Stimulated activated naive CD8-positive, alpha-beta T cell treated with anti-CD3 and anti-CD28 coated beads, Interleukin-15, amount 100 ng/mL, for 72 hours (primary cell): ENCODE measurements around the gene DPYSL4.

ENCODE experiments used
- ATAC-seq: fragments of 150-1000 bp; cut with Tn5 transposase; 2 replicates; pipeline ENCODE4 v1.10.0; 2021; ENCODE audit warnings: mild to moderate bottlenecking, moderate library complexity
- DNase-seq, 2 donors: peaks; one replicate each; pipeline ENCODE4 v3.0.0; 2021 to 2022
- H3K27ac Mint-ChIP-seq, 2 donors: one replicate each; pipeline ENCODE4 v1.8.0; 2022; ENCODE audit warnings: mild to moderate bottlenecking in 2 of 2, mixed read lengths in 2 of 2, moderate library complexity in 2 of 2
- H3K27me3 Mint-ChIP-seq: one replicate; pipeline ENCODE4 v1.8.0; 2022; ENCODE audit warnings: mixed read lengths
- H3K4me1 Mint-ChIP-seq: one replicate; pipeline ENCODE4 v1.8.0; 2022; ENCODE audit warnings: mild to moderate bottlenecking, mixed read lengths
- H3K4me3 Mint-ChIP-seq, 2 donors: one replicate each; pipeline ENCODE4 v1.8.0; 2022; ENCODE audit warnings: mild to moderate bottlenecking in 2 of 2, mixed read lengths in 2 of 2, moderate library complexity in 1 of 2
- H3K9me3 Mint-ChIP-seq, 2 donors: one replicate each; pipeline ENCODE4 v1.8.0; 2022; ENCODE audit warnings: mixed read lengths in 2 of 2

DPYSL4 gene

DNA sequence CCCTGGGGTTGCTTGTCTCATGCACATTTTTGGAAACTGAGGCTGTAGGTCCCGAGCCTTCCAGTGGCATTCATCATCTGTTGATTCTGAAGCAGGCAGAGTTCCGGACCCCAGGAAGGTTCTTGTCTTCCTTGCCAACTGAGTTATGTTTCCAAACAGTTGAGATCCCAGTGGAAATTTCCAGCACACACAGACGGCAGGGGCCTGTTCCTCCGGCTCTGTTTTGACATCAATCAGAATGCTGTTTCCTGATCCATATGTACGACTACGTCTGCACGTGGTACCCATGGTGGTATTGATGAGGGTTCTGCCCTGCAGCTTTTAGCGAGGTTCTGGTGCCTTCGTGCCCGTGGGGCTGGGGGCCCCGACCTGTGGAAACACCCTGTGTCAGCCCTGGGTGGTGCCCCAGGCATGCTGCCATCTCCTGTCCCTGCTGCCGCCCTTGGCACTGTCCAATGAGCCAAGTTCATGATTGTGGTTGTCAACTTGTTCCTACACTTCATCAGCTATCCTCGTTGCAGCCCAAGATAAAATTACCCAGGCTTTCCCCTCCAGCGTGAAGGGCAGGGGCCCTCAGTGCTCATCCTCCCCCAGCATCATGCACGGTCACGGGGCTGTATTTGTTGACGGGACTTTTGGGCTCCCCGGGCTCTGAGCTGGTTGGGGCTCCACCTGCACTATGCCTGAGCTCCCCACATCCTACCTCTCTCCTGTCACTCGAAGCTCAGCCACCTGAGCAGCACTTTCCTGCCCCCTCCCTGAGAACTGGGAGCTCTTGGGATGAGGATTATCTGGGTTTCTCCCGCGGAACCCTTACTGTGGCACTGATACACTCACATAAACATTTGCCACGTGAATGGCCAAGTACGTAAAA, 7.8 kb upstream of the DPYSL4 start:
- ATAC-seq (no peak), DNase-seq (no peak)
- Mint-ChIP-seq H3K9me3 (no peaks in the 10 kb centered on the region), H3K4me1 (peaks cover 16% of the 10 kb centered on the region), H3K27ac (no peak overlapping the region), H3K27me3 (peaks cover 79% of the 10 kb centered on the region), H3K4me3 (no peak overlapping the region)

DNA sequence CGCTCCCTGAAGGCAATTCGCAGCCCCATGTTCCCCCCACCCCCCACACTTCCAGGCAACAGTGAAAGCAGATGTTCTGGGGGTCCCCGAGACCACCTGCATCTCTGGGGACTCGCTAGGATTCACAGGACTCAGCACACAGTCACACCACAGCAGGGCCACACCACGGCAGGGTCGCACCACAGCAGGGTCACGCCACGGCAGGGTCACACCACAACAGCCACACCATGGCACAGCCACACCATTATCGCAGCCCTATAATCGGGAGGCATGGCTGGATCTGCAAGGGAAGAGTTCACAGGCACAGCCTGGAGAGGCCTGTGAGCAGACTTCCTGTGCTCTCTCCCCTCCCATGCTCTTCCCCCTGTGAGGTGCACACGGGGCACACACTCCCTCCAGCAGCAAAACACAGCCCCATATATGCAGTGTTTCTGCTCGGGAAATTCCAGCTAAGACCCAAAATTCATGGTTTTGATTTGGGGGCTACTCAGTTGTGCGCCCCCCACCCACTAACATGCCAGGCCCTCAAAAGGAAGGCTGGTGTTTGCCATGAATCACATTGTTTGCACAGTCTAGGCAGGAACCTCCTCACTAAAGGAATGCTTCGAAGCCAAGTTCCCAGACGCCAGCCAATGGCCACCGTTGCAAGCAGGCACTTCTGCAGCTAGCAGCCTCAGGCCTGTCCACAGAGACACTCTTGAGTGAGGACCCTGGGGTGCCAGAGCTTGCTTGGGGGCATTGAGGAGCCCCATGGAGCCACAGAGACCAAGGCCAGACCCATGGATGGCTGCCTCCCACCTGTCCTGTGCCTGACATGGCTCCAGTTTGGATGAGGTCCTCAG, 7.0 kb upstream of the DPYSL4 start:
- H3K4me3 Mint-ChIP-seq: no peak overlapping the region
- H3K27ac Mint-ChIP-seq: no peak overlapping the region
- DNase-seq: no peak
- H3K9me3 Mint-ChIP-seq: no peaks in the 10 kb centered on the region
- H3K4me1 Mint-ChIP-seq: peaks cover 15% of the 10 kb centered on the region
- ATAC-seq: no peak
- peaks cover 79% of the 10 kb centered on the region for H3K27me3 Mint-ChIP-seq

DNA sequence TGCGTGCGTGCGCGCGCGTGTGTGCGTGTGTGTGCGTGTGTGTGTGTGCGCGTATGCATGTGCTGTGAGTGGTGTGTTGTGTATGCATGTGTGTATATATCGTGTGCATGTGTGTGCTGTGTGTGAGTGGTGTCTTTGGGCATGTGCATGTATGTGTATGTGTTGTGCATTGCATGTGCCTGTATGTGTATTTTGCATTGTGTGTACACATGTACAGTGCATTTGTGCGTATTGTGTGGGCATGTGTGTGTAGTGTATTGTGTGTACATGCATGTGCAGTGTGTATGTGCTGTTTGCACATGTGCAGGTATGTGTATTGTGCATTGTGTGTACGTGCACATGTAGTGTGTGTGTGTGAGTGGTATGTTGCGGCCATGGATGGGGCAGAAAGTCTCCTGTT, 6.0 kb upstream of the DPYSL4 start:
- ATAC-seq (no peak), DNase-seq (no peak)
- Mint-ChIP-seq H3K4me1 (peaks cover 20% of the 10 kb centered on the region), H3K4me3 (no peak overlapping the region), H3K27me3 (peaks cover 79% of the 10 kb centered on the region), H3K9me3 (no peaks in the 10 kb centered on the region), H3K27ac (no peak overlapping the region)

DNA sequence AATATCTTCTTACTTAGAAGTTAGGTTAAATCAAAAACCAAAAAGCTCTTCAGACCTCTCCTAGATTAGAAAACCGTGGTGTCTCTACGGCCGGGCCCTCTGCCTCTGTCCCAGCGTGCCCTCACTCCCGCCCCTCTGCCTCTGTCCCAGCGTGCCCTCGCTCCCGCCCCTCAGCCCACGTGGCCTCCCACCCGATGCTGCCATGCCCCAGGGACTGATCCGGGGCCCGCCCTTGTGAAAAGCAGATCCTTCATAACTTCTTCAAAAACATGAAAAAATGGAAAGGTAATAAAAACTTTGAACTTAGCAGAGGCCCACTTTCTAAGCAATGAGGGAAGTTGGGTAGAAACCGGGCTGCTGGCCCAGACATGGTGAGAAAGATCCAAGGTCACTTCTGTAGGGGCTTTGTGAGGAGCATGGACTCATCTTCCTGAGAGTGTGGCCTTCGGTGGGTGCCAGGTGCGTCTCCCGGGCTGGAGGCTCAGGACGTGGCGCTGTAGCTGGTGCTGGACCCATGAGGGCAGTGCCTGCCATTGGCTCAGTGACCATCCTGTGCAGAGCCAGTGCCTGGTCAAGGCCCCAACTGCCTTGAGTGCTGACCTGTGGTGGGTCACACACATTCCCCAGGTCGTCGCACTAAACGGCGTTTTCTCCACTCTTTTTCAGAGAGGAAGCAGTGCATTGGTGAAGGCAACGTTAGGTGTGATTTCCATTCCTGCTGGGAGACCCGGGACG, 4.9 kb upstream of the DPYSL4 start:
- DNase-seq: no peak
- ATAC-seq: no peak
- no peak overlapping the region for H3K4me3 Mint-ChIP-seq
- peaks cover 76% of the 10 kb centered on the region for H3K27me3 Mint-ChIP-seq
- H3K9me3 Mint-ChIP-seq: no peaks in the 10 kb centered on the region
- no peak overlapping the region for H3K27ac Mint-ChIP-seq
- peaks cover 15% of the 10 kb centered on the region for H3K4me1 Mint-ChIP-seq

DNA sequence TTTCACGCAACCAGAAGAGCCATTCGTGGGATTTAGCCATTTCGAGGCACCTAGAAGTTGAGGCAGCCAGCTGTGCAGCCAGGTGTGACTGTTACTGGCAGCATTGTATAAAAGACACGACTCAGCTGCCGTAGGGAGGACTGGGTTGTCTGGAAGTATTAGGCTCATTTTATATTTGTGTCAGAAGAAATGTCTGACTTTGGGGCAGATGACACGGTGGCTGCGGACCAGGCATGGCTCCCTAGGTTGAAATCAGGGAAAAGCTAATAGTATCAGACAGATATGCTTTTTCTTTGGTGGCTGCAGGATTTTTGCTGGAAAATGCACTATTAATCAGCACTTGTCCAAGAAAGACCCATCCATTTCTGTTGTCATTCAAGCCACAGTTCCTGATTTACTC, 4.2 kb upstream of the DPYSL4 start:
- ATAC-seq (no peak), DNase-seq (no peak)
- Mint-ChIP-seq H3K27ac (no peak overlapping the region), H3K27me3 (peaks cover 70% of the 10 kb centered on the region), H3K9me3 (no peaks in the 10 kb centered on the region), H3K4me3 (no peak overlapping the region), H3K4me1 (peaks cover 15% of the 10 kb centered on the region)

DNA sequence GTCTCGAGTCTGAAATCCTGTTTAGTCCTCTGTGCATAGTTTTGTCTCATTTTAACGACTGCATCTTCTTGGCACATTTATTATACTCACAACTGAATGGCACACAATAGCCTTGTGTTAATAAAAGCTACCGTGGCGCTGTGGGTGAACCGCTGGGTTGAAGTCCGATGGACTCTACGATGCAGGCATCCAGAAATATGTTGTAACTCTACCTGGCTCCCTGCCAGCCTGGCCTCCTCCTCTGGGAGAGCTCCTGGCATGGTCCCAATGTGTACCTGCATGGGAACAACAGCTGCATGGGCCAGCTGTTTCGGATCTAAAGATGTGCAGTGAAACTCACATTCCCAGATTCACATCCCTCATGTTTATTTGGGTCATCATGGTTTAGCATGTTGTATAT, 3.7 kb upstream of the DPYSL4 start:
- H3K4me3 Mint-ChIP-seq: no peak overlapping the region
- peaks cover 70% of the 10 kb centered on the region for H3K27me3 Mint-ChIP-seq
- DNase-seq (no peak), ATAC-seq (no peak)
- H3K9me3 Mint-ChIP-seq: no peaks in the 10 kb centered on the region
- no peak overlapping the region for H3K27ac Mint-ChIP-seq
- H3K4me1 Mint-ChIP-seq: peaks cover 19% of the 10 kb centered on the region

DNA sequence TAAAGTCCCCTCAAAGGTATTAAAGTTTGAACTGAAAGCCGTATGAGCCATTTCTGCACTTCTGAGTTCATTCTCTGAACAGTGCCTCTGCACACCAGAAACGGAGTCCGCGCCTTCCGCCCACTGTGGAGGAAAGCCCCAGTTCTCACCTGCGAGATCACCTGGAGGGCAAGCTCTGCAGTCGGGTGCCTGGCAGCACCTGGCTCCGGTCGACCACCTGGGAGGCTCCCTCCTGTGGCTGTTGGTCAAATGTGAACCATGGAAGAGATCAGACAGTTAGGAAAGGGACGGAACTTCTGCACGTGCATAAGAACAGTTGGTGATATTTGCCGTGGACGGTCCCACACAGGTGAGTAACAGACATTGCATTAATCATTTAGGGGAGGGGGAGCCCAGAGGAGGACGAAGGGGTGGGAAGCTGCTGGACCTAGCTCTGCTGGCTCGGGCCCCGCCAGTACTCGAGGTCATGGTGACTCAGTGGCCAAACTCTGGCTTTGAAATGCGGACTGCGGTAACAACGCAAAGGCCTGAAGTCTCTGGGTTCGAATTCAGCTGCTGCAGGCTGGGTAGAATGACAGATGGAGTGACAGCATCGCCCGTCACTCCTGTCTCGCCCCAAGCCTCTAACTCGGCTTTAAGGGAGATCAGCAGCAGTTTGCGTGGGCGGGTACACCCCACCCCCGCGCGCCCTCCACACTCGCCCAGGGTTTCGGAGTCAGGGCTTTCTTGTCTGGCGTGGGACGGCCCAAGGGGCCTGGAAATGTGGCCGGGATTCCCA, 1.7 kb upstream of the DPYSL4 start:
- H3K4me1 Mint-ChIP-seq: peaks cover 26% of the 10 kb centered on the region
- no peak for DNase-seq
- peaks cover 74% of the 10 kb centered on the region for H3K27me3 Mint-ChIP-seq
- ATAC-seq: no peak
- peak overlapping the region in 1 of 2 donors; percentile 18 for H3K4me3 Mint-ChIP-seq
- H3K9me3 Mint-ChIP-seq: no peaks in the 10 kb centered on the region
- peak overlapping the region in 1 of 2 donors; percentile 30 for H3K27ac Mint-ChIP-seq

DNA sequence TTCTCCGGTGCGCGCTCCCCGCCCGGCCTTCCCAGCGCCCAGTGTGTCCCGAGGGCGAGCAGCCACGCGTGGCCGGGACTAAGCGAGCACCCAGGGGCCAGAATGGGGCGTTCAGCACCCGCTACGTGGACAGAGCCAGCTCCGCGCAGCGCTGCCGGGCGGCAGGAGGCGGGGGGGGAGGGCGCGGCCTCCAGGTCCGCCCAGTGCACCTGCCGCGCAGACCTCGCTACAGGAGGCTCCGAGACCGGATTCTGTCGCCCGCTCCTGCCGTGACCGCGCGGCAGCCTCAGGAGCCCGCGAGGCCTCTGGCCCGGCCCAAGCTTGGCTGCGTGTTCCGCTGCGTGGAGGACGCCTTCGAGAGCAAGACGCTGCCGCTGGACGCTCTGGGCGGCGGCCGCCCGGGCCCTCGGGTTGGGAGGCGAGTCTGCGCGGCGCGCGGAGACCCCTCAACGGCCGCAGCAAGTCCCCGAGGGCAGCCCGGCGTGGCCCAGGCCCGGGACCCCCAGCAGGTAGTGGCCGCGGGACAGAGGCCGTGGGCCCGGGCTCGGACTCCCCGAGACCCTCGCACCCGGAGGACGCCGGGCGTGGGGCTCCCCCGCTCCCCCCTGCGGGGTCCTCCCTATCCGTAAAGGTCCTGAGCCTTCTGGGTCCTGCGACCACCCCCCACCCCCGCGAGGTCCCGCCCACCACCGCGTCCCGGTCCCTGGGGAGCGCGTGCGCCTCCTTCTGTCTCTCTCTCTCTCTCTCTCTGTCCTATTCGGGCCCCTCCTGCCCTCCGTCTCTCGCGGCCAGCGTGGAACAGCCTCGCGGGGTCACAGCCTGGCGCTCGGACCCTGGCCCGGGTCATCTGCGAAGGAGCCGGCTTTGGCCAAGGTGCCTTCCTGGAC, 904 bp upstream of the DPYSL4 start:
- ATAC-seq (peak; percentile 71), DNase-seq (peak; percentile 47 to 48)
- Mint-ChIP-seq H3K4me3 (peak overlapping the region; percentile 56 to 74), H3K27me3 (peaks cover 80% of the 10 kb centered on the region), H3K4me1 (peaks cover 29% of the 10 kb centered on the region), H3K9me3 (no peaks in the 10 kb centered on the region), H3K27ac (peak overlapping the region in 1 of 2 donors; percentile 22)

DNA sequence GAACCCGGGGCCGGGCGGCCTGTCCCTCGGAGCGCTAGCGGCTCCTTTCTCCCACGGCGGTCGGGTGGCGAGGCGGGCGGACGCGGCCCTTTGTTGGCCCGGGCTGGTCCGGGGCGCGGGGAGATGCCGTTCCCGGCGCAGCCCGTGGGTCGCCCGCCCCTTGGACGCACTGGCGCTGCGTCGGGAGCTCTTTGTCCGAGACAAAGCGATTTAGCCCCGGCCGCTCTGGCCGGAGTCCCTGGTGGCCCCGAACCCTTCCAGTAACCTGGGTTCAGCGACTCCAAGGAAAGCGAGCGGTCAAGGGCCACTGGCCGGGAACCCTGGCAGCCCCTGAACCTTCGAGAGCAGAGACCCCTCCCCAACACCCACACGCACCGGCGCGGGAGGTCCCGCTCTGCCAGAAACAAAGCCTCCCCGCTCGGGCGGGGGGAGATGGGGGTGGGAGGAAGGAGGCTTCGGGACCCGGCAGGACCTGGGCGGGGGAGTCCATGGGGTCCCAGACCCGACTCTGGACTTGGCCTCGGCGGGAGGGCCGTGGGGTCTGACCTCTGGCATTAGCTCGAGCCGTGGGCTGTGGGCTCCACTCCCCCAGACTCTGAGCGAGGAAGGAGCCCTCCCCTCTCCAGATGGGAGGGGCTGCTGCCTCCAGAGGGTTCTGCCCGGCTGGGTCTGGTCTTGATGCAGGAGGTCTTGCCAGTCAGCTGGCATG, 836 bp downstream of the DPYSL4 start:
- peak overlapping the region; percentile 22 to 73 for H3K4me3 Mint-ChIP-seq
- no peak overlapping the region for H3K27ac Mint-ChIP-seq
- ATAC-seq (peak; percentile 25), DNase-seq (no peak)
- H3K4me1 Mint-ChIP-seq: peaks cover 29% of the 10 kb centered on the region
- peaks cover 71% of the 10 kb centered on the region for H3K27me3 Mint-ChIP-seq
- no peaks in the 10 kb centered on the region for H3K9me3 Mint-ChIP-seq

DNA sequence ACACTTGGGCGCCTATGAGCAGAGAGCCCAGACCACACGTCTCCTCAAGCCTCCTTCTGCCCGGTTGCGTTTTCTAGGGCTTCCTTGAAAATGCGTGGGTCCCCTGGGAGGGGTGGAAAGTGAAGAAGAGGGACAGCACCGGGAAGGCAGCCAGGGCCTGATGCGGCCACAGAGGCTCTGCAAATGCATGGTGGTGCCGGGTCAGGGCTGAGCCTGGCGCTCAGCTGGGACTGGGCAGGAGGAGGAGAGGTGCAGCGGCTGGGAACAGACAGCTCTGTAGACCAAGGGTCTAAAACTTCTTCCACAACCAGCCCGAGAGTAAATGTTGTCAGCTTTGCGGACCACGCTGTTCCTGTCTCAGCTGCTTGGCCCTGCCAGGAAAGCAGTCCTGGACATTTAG, 1.6 kb downstream of the DPYSL4 start:
- no peak for DNase-seq
- Mint-ChIP-seq H3K4me3 (peak overlapping the region; percentile 22 to 73), H3K4me1 (peaks cover 29% of the 10 kb centered on the region), H3K9me3 (no peaks in the 10 kb centered on the region), H3K27me3 (peaks cover 64% of the 10 kb centered on the region), H3K27ac (no peak overlapping the region)
- no peak for ATAC-seq

DNA sequence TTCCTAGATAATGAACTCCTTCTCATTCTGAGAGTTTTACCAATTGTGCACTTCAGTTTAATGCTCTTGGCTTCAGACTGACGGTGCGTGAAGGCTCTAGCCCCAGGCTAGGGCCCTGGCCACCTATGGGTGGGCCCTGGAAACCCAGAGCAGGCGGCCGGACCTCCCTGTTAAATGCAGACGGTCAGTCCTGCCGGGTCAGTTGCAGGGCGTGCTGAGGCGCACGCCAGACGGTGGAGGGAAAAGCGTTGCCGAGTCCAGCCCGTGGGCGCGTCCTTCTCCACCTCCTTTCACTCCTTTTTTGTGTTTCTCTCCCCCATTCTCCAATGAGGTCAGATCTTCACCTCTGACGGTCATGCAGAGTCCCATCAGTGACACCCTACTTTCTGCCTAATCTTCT, 2.3 kb downstream of the DPYSL4 start:
- H3K9me3 Mint-ChIP-seq: no peaks in the 10 kb centered on the region
- no peak overlapping the region for H3K27ac Mint-ChIP-seq
- H3K27me3 Mint-ChIP-seq: peaks cover 57% of the 10 kb centered on the region
- no peak overlapping the region for H3K4me3 Mint-ChIP-seq
- DNase-seq (no peak), ATAC-seq (no peak)
- H3K4me1 Mint-ChIP-seq: peaks cover 29% of the 10 kb centered on the region

DNA sequence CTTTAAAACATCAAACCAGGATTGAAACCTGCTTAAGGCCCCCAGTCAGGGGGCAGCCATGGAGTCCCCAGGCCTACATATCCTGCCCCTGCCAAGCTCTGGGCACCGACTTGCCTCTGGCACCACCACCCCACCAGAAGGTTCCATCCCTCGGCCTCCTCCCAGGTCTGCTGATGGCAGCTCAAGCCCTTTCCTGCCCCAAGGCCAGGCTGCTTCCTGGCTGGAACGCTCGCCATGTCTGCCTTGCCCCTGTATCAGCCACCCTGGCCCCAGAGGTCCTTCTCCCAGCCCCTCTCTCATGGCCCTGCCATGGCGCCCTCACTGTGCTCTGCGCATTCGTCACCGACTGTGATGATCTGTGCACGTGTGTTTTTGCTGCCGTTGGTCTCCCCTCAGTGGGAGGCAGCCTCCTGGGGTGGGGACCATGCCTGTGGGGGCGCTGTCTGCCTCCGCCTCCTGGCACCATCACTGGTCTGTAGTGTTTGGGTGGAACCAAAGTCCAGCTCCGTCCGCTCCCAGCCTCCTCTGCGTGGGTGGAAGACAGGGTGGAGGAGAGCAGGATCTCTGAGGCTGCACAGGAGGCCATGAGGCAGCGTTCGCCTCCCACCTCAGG, 3.2 kb downstream of the DPYSL4 start:
- H3K27me3 Mint-ChIP-seq: peaks cover 55% of the 10 kb centered on the region

More for the DNA sequence above, 3.2 kb downstream of the DPYSL4 start:
- Mint-ChIP-seq H3K27ac (no peak overlapping the region), H3K4me1 (peaks cover 26% of the 10 kb centered on the region), H3K9me3 (no peaks in the 10 kb centered on the region), H3K4me3 (no peak overlapping the region)
- DNase-seq (no peak), ATAC-seq (no peak)
